H1 (cell line): Measurements from ENCODE around the gene PELI2. TPM values are rescaled to one million over a fixed set of nuclear protein-coding genes. Genes with fewer than 3 reads are reported as not detected.

Source experiments
- ATF2 ChIP-seq: IDR thresholded peaks from 2 replicates; pipeline ENCODE4 v1.6.1; 2012; ENCODE audit warnings: low read length, inconsistent platforms
- CBX8 ChIP-seq: fragments of 300-800, 300-1000 bp; sonication (generic); IDR thresholded peaks from 2 replicates; pipeline ENCODE4 v1.7.1; 2016; ENCODE audit warnings: low read depth, low read length, borderline replicate concordance
- EGR1 ChIP-seq: IDR thresholded peaks from 2 replicates; pipeline ENCODE4 v1.6.1; 2011; ENCODE audit warnings: low read depth, low read length, borderline replicate concordance
- RXRA ChIP-seq: IDR thresholded peaks from 2 replicates; pipeline ENCODE4 v1.6.1; 2011; ENCODE audit warnings: low read depth, mild to moderate bottlenecking, low read length, moderate library complexity; ENCODE audit not compliant: insufficient read depth
- SP1 ChIP-seq: IDR thresholded peaks from 2 replicates; pipeline ENCODE4 v1.6.1; 2011; ENCODE audit warnings: low read depth, low read length
- polyA plus RNA-seq, 7 experiments: library from polyadenylated mRNA; depleted of rRNA in 3 of 7; stranded (reverse) in 5 of 7; unstranded in 2 of 7; fragments of >200 nt in 5 of 7; fragments of 200-250 nt in 2 of 7; gene quantifications; 1 replicate in 5 of 7; 2 replicates in 1 of 7; 4 replicates in 1 of 7; pipeline versions ENCODE4 v1.2.1 to v1.2.3, GENCODE V29; 2011 to 2013; ENCODE audit warnings: missing spikeins in 2 of 7, mixed read lengths in 2 of 7
- total RNA-seq: library from RNA; stranded (reverse); fragmentation: NEBNext Ultra II Directional; extraction: Animal tissue kit (Norgen Biotek cat#: 25700); gene quantifications from 2 replicates; pipeline ENCODE4 v1.2.1, GENCODE V29; 2021

Gene PELI2
- total and polyA plus RNA-seq, 2 of the 8 experiments (the other 6 are each of a cell fraction or from before 2014, with no cell fraction given), result 14.6 to 25.7 TPM

DNA sequence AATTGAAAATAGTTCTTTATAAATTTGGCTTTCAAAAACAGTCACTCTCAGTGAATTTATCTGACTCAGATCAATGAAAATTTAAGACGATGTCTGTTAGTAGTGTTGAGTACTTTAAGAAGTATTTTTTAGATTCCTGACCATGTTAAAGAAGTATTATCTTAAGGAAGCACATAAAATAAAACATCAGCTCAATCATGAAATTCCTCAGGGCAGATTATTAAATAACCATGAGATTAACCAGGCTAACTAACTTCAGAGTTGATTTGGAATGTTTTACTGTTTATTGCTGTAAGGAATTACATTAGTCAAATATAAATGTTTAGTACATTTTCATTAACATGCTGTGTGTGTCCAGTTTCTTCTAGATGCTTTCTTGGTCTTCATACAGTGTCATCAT lies 160.2 kb downstream of the PELI2 start (continued):
- TF ChIP-seq ATF2 (no peak), EGR1 (no peak), CBX8 (no peak), RXRA (no peak), SP1 (no peak)
